ENCODE results near the gene SGPP1. TPM values are rescaled to one million over a fixed set of nuclear protein-coding genes. Genes with fewer than 3 reads are reported as not detected.

The SGPP1 gene
- total RNA-seq, 1 experiment from 2014 or later: 19.3 TPM

GRCh38 chr14:63673886-63674497 is 53.9 kb downstream of the SGPP1 start:
- H3F3A ChIP-seq (ENCODE audit: low read length, unreplicated experiment): no peaks in the 10 kb centered on the region
- no peak overlapping the region for H3K9ac ChIP-seq (ENCODE audit: low read length)
- BruUV-seq (replicated peaks): no TSS peak
- POLR2A ChIA-PET (ENCODE audit: unreplicated experiment): no interaction called here
- H3K79me2 ChIP-seq (ENCODE audit: low read length): no peaks in the 10 kb centered on the region
- H3K36me3 ChIP-seq (ENCODE audit: low read depth, low read length): no peaks in the 10 kb centered on the region
- H4K20me1 ChIP-seq (ENCODE audit: low read length): no peaks in the 10 kb centered on the region
- no peaks in the 10 kb centered on the region for H3K27me3 ChIP-seq (ENCODE audit: low read length)
- no peak overlapping the region for H3K27ac ChIP-seq (ENCODE audit: low read length)
- H2AFZ ChIP-seq (ENCODE audit: low read length): no peak overlapping the region
- H3K4me3 ChIP-seq (ENCODE audit: low read length): no peak overlapping the region
- TF ChIP-seq EZH2phosphoT487 (IDR thresholded peaks at IDR 0.05; ENCODE audit: borderline replicate concordance, low read length) (no peak), EZH2 (IDR thresholded peaks at IDR 0.05; ENCODE audit: low read length, unreplicated experiment) (no peak)
- TF ChIP-seq, protein P1, sequence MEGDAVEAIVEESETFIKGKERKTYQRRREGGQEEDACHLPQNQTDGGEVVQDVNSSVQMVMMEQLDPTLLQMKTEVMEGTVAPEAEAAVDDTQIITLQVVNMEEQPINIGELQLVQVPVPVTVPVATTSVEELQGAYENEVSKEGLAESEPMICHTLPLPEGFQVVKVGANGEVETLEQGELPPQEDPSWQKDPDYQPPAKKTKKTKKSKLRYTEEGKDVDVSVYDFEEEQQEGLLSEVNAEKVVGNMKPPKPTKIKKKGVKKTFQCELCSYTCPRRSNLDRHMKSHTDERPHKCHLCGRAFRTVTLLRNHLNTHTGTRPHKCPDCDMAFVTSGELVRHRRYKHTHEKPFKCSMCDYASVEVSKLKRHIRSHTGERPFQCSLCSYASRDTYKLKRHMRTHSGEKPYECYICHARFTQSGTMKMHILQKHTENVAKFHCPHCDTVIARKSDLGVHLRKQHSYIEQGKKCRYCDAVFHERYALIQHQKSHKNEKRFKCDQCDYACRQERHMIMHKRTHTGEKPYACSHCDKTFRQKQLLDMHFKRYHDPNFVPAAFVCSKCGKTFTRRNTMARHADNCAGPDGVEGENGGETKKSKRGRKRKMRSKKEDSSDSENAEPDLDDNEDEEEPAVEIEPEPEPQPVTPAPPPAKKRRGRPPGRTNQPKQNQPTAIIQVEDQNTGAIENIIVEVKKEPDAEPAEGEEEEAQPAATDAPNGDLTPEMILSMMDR (conservative IDR thresholded peaks at IDR 0.05; ENCODE audit: low read depth, low read length): no peak
- H3K9me2 ChIP-seq (replicated peaks; ENCODE audit: low read length): no peaks in the 10 kb centered on the region
- ATAC-seq (no peak), DNase-seq (no peak)
- H3K4me2 ChIP-seq (ENCODE audit: low read length): no peak overlapping the region
- CTCF ChIA-PET: no interaction called here
- intact Hi-C loops (cut with micrococcal nuclease): no loop called here
- H3K9me3 ChIP-seq (ENCODE audit: low read length): no peaks in the 10 kb centered on the region
- H3K4me1 ChIP-seq (ENCODE audit: insufficient read depth, low read length): peaks cover 23% of the 10 kb centered on the region

DNA sequence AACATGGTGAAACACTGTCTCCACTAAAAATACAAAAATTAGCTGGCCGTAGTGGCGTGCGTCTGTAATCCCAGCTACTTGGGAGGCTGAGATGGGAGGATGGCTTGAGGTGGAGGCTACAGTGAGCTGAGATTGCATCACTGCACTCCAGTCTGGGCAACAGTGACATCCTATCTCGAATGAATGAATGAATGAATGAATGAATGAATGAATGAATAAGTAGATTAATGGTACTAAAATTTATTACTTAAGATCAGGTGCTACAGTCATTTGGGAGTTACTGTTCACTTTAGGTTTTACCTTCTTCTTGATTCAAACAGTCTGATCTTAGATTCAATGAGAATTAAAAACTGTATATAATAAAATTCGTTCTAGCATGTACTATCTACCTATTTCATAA is 54.6 kb downstream of the SGPP1 start:
- Histone ChIP-seq H3K9ac (ENCODE audit: low read length) (no peak overlapping the region), H3K27me3 (ENCODE audit: low read length) (no peaks in the 10 kb centered on the region), H3K4me2 (ENCODE audit: low read length) (no peak overlapping the region), H2AFZ (ENCODE audit: low read length) (no peak overlapping the region), H3F3A (ENCODE audit: low read length, unreplicated experiment) (no peaks in the 10 kb centered on the region), H3K4me1 (ENCODE audit: insufficient read depth, low read length) (peaks cover 16% of the 10 kb centered on the region), H3K4me3 (ENCODE audit: low read length) (no peak overlapping the region), H3K27ac (ENCODE audit: low read length) (no peak overlapping the region), H3K9me2 (replicated peaks; ENCODE audit: low read length) (no peaks in the 10 kb centered on the region), H3K36me3 (ENCODE audit: low read depth, low read length) (no peaks in the 10 kb centered on the region), H3K9me3 (ENCODE audit: low read length) (no peaks in the 10 kb centered on the region), H3K79me2 (ENCODE audit: low read length) (no peaks in the 10 kb centered on the region), H4K20me1 (ENCODE audit: low read length) (no peaks in the 10 kb centered on the region)
- DNase-seq (no peak), ATAC-seq (no peak)
- TF ChIP-seq, protein P1 (conservative IDR thresholded peaks at IDR 0.05; ENCODE audit: low read depth, low read length): no peak
- no peak for TF ChIP-seq EZH2 (IDR thresholded peaks at IDR 0.05; ENCODE audit: low read length, unreplicated experiment)
- POLR2A ChIA-PET (ENCODE audit: unreplicated experiment): no interaction called here
- intact Hi-C loops (cut with micrococcal nuclease): no loop called here
- BruUV-seq (replicated peaks): no TSS peak
- CTCF ChIA-PET: no interaction called here

DNA sequence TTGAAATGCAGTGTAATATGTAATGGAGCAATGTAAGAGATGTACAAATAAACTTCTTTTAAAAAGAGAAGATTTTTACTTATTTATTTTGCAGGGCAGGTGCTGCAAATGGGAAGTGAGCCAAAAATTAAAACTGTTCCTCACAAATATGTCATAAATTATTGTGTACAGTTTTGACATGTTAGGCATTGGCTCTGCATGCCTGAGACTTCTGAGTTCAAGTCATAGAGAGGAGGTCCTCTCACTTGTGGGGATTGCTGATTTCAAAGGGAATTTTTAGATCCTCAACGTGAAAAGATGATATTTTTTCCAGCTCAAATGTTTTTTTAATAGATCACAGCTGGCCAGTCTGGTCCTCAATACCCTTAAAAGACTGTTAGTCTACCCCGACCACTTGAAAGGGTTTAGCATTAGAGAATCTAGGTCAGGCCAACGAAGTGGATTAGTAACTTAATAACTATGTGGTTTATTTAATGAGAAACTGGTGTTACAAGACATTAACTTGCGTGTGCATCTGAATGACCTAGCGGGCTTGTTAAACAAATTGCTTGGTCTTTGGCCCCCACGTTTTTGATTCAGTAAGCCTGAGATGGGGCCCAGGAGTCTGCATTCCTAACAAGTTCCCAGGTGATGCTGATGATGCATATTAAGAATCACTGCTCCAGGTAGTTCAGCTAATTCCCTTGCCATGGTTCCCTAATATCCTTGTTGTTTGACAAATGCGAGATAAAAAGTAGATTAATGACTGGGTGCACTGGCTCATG is 55.3 kb downstream of the SGPP1 start:
- ATAC-seq: peak; percentile 20; the same call in 1 of the 2 replicates
- ChIA-PET POLR2A (ENCODE audit: unreplicated experiment) (no interaction called here), CTCF (no interaction called here)
- no peaks in the 10 kb centered on the region for H3K36me3 ChIP-seq (ENCODE audit: low read depth, low read length)
- no peak overlapping the region for H3K4me2 ChIP-seq (ENCODE audit: low read length)
- no peak for DNase-seq
- no peaks in the 10 kb centered on the region for H3K9me2 ChIP-seq (replicated peaks; ENCODE audit: low read length)
- no peak overlapping the region for H3K4me3 ChIP-seq (ENCODE audit: low read length)
- H2AFZ ChIP-seq (ENCODE audit: low read length): no peak overlapping the region
- no peak overlapping the region for H3K9ac ChIP-seq (ENCODE audit: low read length)
- no peaks in the 10 kb centered on the region for H3K9me3 ChIP-seq (ENCODE audit: low read length)
- H4K20me1 ChIP-seq (ENCODE audit: low read length): no peaks in the 10 kb centered on the region
- no TSS peak for BruUV-seq (replicated peaks)
- no peaks in the 10 kb centered on the region for H3K27me3 ChIP-seq (ENCODE audit: low read length)
- H3K27ac ChIP-seq (ENCODE audit: low read length): no peak overlapping the region
- H3F3A ChIP-seq (ENCODE audit: low read length, unreplicated experiment): no peaks in the 10 kb centered on the region
- H3K79me2 ChIP-seq (ENCODE audit: low read length): no peaks in the 10 kb centered on the region
- TF ChIP-seq EZH2phosphoT487 (IDR thresholded peaks at IDR 0.05; ENCODE audit: borderline replicate concordance, low read length) (no peak), EZH2 (IDR thresholded peaks at IDR 0.05; ENCODE audit: low read length, unreplicated experiment) (no peak)
- TF ChIP-seq, protein P1 (conservative IDR thresholded peaks at IDR 0.05; ENCODE audit: low read depth, low read length): no peak
- intact Hi-C loops (cut with micrococcal nuclease): no loop called here
- H3K4me1 ChIP-seq (ENCODE audit: insufficient read depth, low read length): peaks cover 10% of the 10 kb centered on the region
